HG03159 (cell line): ENCODE results near the gene IRF2.
A peak's percentile ranks its signal among the peaks of the same experiment; 100 is the strongest.
"Not testable (repeated sequence)": the region's sequence is repeated elsewhere in the genome, so short reads cannot be mapped to it uniquely, and the experiment has no call there.

Source experiments
- ATAC-seq: cut with Tn5 transposase; IDR thresholded peaks from one replicate; pipeline ENCODE4 v1.9.1; 2021; ENCODE audit warnings: mild to moderate bottlenecking, moderate library complexity; ENCODE audit not compliant: unreplicated experiment

Gene IRF2

DNA sequence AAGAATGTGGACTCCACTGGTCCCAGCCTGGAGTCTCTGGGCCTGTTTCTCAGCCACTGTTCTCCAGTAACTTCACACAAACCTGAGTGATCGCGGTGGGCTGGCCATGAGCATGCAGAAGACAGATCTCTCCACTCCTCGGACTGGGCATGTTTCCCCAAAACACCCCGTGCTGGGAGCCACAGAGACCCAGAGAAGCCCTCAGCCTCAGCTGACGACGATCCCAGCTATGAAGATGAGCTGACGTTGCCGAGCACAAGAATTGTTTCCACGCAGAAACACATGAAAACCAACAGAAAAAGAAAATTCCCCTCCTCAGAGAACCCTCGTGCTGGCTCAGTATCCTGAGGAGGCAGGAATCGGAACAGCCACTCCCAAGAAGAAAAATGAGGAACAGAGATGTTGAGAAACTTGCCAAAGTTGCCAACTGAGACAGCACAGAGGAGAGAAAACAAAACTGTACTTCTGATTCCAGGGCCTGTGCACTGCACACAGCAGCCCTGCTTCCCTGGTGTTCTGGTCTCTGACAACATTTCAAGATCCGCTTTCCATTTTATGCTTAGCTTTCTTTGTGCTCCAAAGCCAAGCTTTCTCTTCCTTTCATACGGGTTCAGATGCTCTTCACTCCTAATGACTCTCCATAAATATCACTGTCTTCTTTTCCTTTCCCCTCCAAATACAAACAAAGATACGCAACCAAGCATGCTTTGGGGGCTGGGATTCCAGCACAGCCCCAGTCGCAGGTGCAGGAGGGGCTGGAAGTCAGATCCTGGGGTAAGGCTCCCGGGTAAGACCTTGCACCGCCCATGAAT lies 81.4 kb downstream of the IRF2 start:
- ATAC-seq, result no peak

GRCh38 chr4:184392316-184392715 lies 82.0 kb downstream of the IRF2 start:
- ATAC-seq, result no peak

GRCh38 chr4:184389978-184390900 lies 84.1 kb downstream of the IRF2 start:
- ATAC-seq, result no peak

GRCh38 chr4:184388106-184388505 lies 86.2 kb downstream of the IRF2 start:
- ATAC-seq, result no peak

DNA sequence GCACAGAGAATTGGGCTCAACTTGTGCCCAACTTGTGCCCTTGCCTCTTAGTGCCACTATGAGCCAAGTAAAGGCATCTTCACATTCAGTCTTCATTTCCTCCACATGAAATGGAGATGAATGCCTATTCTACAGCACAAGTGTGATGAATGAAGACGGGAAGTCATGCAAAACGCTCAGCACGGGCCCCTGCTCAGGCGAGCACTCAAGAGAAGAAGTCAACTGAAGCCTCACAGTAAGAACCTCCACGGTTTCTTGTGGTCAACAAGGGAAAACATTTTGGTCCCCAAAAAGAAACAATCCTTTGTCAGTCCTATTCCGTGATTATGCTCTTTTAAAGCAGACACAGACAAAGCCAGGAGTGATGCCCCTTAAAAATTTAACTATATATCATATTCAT lies 87.0 kb downstream of the IRF2 start:
- ATAC-seq, result no peak

GRCh38 chr4:184386271-184386781 lies 88.0 kb downstream of the IRF2 start:
- no peak for ATAC-seq

- ATAC-seq, result no peak
These were observed 88.6 kb downstream of the IRF2 start for GRCh38 chr4:184385705-184386141.

- peak; percentile 17 for ATAC-seq
These were observed 89.4 kb downstream of the IRF2 start for GRCh38 chr4:184384810-184385557.

GRCh38 chr4:184384056-184384809 lies 90.1 kb downstream of the IRF2 start:
- peak; percentile 75 for ATAC-seq

DNA sequence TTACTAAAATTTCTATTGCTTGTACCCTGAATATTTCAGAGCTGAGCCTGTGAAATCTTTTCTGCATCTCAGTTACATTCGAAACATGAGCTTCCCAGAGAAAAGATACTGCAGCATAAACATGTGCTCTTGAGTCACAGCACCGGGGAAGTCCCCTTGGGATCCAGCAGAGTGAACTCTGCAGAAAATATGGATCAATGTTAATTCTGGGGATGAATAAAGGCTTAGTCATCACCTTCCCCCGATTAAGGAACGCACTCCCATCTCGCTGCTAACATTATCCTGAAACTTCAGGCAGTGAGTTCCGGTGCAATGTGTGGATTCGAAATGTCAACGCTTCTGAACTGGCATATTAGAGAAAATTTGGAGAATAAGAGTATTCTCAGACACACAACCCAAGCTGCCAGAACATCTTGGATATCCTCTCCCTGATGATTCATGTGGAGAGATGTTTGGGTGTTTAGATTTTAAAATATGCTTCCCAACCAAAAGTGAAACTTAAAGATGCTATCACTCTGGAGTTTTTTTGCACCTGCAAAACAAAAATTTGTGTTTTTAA lies 90.8 kb downstream of the IRF2 start:
- no peak for ATAC-seq

- no peak for ATAC-seq
These were observed 92.0 kb downstream of the IRF2 start for GRCh38 chr4:184382189-184382846.

GRCh38 chr4:184380707-184381106 lies 93.6 kb downstream of the IRF2 start:
- ATAC-seq, result no peak

GRCh38 chr4:184380214-184380613 lies 94.1 kb downstream of the IRF2 start:
- not testable (repeated sequence) for ATAC-seq

- ATAC-seq, result no peak
These were observed 97.4 kb downstream of the IRF2 start for GRCh38 chr4:184376923-184377322.

DNA sequence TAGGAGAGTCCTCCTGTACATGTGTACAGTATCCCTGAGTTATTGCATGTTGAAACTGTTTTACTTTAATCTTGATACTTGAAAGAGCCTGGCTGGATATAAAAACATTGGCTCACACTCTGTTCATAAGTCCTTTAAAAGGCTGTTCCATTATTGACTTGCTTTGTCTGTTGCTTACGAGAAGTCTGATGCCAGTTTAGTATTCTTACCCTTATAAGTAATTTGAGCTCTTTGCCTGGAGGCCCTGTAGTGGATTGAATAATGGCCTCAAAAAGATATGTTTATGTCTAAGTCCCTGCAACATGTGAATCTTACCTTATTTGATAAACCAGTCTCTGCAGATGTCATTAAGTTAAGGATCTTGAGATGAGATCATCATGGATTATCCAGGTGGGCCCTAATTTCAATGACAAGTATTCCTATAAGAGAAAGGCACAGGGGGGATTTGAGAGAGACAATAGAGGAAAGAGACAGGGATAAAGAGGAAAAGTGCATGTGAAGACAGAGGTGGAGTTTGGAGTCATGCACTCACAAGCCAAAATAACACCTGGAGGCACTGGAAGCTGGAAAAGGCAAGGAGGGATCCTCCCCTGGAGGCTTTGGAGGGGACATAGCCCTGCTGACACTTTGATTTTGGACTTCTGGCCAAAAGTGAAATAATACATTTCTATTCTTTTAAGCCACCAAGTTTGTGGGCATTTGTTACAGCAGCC lies 98.1 kb downstream of the IRF2 start:
- ATAC-seq, result no peak

DNA sequence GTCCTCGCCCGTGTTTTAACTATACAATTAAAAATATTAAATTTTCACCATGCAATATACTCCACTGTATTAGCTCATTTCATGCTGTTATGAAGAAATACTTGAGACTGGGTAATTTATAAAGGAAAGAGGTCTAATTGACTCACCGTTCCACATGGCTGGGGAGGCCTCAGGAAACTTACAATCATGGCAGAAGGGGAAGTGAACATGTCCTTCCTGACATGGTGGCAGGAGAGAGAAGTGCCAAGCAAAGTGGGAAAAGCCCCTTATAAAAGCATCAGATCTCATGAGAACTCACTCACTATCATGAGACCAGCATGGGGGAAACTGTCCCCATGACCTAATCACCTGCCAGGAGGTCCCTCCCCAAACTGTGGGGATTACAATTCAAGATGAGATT lies 98.7 kb downstream of the IRF2 start:
- not testable (repeated sequence) for ATAC-seq

- no peak for ATAC-seq
These were observed 99.3 kb downstream of the IRF2 start for GRCh38 chr4:184375027-184375426.

DNA sequence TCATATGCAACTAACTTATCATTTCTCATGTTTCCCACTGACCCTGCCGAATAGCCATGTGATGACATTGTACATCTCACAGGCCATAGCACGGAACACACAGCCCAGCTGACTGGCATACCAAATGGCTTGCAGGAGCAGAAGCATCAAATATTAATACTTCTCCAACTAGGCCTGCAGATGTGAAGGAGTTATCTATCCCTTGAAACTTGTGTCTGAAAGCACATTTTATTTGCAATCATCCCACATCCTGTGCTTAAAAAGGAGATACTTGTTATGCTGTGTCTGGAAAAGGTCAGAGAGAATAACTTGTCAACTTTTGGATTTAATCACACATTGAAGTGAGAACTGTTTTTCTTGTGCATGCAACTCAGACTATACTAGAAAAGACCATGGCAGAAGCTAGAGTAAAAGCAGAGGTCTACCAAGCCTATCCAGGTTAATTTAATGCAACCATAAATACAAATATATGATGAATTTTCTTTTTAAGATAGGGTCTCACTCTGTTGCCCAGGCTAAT lies 100.4 kb downstream of the IRF2 start:
- no peak for ATAC-seq
